NT2/D1 (cell line): ENCODE data around the gene TPM1.

Experiments
- YY1 ChIP-seq: IDR thresholded peaks from 2 replicates; pipeline ENCODE4 v1.6.1; 2011; ENCODE audit not compliant: insufficient read length, insufficient read depth
- ZNF274 ChIP-seq: IDR thresholded peaks from 2 replicates; pipeline ENCODE4 v1.6.1; 2011; ENCODE audit warnings: mild to moderate bottlenecking, low read depth, low read length

DNA sequence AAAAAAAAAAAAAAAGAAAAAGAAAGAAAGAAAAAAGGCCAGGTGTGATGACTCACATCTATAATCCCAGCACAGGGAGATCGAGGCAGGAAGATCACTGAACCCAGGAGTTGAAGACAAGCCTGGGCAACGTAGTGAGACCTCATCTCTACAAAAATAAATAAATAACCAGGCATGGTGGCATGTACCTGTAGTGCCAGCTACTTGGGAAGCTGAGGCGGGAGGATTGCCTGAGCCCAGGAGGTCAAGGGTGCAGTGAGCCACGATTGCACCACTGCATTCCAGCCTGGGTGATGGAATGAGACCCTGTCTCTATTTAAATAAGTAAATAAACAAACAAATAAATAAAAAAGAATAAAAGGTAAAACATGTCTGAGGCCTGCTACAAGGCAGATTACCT, 39.8 kb downstream of the TPM1 start:
- TF ChIP-seq YY1 (no peak), ZNF274 (no peak)
